HUES48 (cell line): Measurements from ENCODE around the gene TRAPPC10.
"Not testable (repeated sequence)": the region's sequence is repeated elsewhere in the genome, so short reads cannot be mapped to it uniquely, and the experiment has no call there.

Experiments used
- H3K27ac ChIP-seq: one replicate; pipeline ENCODE4 v1.7.0; 2013; ENCODE audit warnings: low read depth, low read length, inconsistent platforms
- H3K27me3 ChIP-seq: 2 replicates; pipeline ENCODE4 v1.6.1; 2013; ENCODE audit warnings: mild to moderate bottlenecking, low read length; ENCODE audit not compliant: control insufficient read depth, insufficient read depth
- H3K36me3 ChIP-seq: 2 replicates; pipeline ENCODE4 v1.6.1; 2013; ENCODE audit warnings: low read length; ENCODE audit not compliant: control insufficient read depth, insufficient read depth
- H3K4me1 ChIP-seq: 2 replicates; pipeline ENCODE4 v1.6.1; 2013; ENCODE audit warnings: mild to moderate bottlenecking, low read length; ENCODE audit not compliant: control insufficient read depth, insufficient read depth
- H3K4me3 ChIP-seq: 2 replicates; pipeline ENCODE4 v1.5.1; 2013; ENCODE audit warnings: mild to moderate bottlenecking, low read depth, low read length
- H3K9ac ChIP-seq: 2 replicates; pipeline ENCODE4 v1.6.1; 2013; ENCODE audit warnings: mild to moderate bottlenecking, low read depth, low read length, moderate library complexity
- H3K9me3 ChIP-seq: 2 replicates; pipeline ENCODE4 v1.6.1; 2013; ENCODE audit warnings: low read length; ENCODE audit not compliant: control insufficient read depth, insufficient read depth

The TRAPPC10 gene

GRCh38 chr21:44098964-44099363 is 86.9 kb downstream of the TRAPPC10 start:
- not testable (repeated sequence) for H3K36me3 ChIP-seq, H3K9me3 ChIP-seq, H3K4me1 ChIP-seq, H3K27ac ChIP-seq, H3K9ac ChIP-seq, H3K4me3 ChIP-seq, H3K27me3 ChIP-seq

GRCh38 chr21:44107026-44107501 is 95.0 kb downstream of the TRAPPC10 start, which contains the start of gene PWP2:
TSS of gene PWP2 (plus strand) at chr21:44107399. CDS start at chr21:44107417, 18 bp downstream.
- not testable (repeated sequence) for H3K9me3 ChIP-seq, H3K9ac ChIP-seq, H3K27ac ChIP-seq, H3K27me3 ChIP-seq, H3K4me1 ChIP-seq, H3K4me3 ChIP-seq, H3K36me3 ChIP-seq

- H3K36me3 ChIP-seq = not testable (repeated sequence)
Measured at GRCh38 chr21:44107589-44107988, 95.5 kb downstream of the TRAPPC10 start.

GRCh38 chr21:44113702-44114371 is 101.7 kb downstream of the TRAPPC10 start:
- not testable (repeated sequence) for H3K9ac ChIP-seq, H3K27ac ChIP-seq

More at GRCh38 chr21:44107589-44107988, 95.5 kb downstream of the TRAPPC10 start:
- H3K9ac ChIP-seq, H3K4me1 ChIP-seq, H3K4me3 ChIP-seq, H3K9me3 ChIP-seq, H3K27me3 ChIP-seq, H3K27ac ChIP-seq: not testable (repeated sequence)

GRCh38 chr21:44122131-44122530 is 110.0 kb downstream of the TRAPPC10 start:
- H3K36me3 ChIP-seq, H3K4me1 ChIP-seq, H3K9me3 ChIP-seq, H3K4me3 ChIP-seq, H3K27ac ChIP-seq, H3K9ac ChIP-seq, H3K27me3 ChIP-seq: not testable (repeated sequence)

More at GRCh38 chr21:44113702-44114371, 101.7 kb downstream of the TRAPPC10 start:
- not testable (repeated sequence) for H3K9me3 ChIP-seq, H3K27me3 ChIP-seq, H3K4me3 ChIP-seq, H3K36me3 ChIP-seq, H3K4me1 ChIP-seq

- H3K36me3 ChIP-seq, H3K27me3 ChIP-seq, H3K9me3 ChIP-seq, H3K9ac ChIP-seq, H3K4me1 ChIP-seq, H3K27ac ChIP-seq, H3K4me3 ChIP-seq: not testable (repeated sequence)
Measured at GRCh38 chr21:44127827-44128226, 115.7 kb downstream of the TRAPPC10 start.

- not testable (repeated sequence) for H3K4me3 ChIP-seq
Measured at GRCh38 chr21:44133715-44134057, 121.6 kb downstream of the TRAPPC10 start.

GRCh38 chr21:44134732-44135131 is 122.6 kb downstream of the TRAPPC10 start:
- H3K27me3 ChIP-seq, H3K36me3 ChIP-seq, H3K4me1 ChIP-seq, H3K9ac ChIP-seq, H3K27ac ChIP-seq, H3K4me3 ChIP-seq, H3K9me3 ChIP-seq: not testable (repeated sequence)

More at GRCh38 chr21:44133715-44134057, 121.6 kb downstream of the TRAPPC10 start:
- H3K36me3 ChIP-seq, H3K9me3 ChIP-seq, H3K9ac ChIP-seq, H3K27me3 ChIP-seq, H3K4me1 ChIP-seq, H3K27ac ChIP-seq: not testable (repeated sequence)

GRCh38 chr21:44138039-44138438 is 125.9 kb downstream of the TRAPPC10 start:
- not testable (repeated sequence) for H3K9me3 ChIP-seq, H3K27ac ChIP-seq, H3K9ac ChIP-seq, H3K27me3 ChIP-seq, H3K36me3 ChIP-seq, H3K4me1 ChIP-seq, H3K4me3 ChIP-seq

- H3K27me3 ChIP-seq, H3K36me3 ChIP-seq, H3K4me3 ChIP-seq, H3K27ac ChIP-seq, H3K9ac ChIP-seq, H3K4me1 ChIP-seq, H3K9me3 ChIP-seq: not testable (repeated sequence)
Measured at GRCh38 chr21:44139787-44140551, 127.9 kb downstream of the TRAPPC10 start.

- not testable (repeated sequence) for H3K9ac ChIP-seq, H3K4me3 ChIP-seq, H3K4me1 ChIP-seq, H3K27me3 ChIP-seq, H3K9me3 ChIP-seq, H3K27ac ChIP-seq, H3K36me3 ChIP-seq
Measured at GRCh38 chr21:44140552-44140932, 128.4 kb downstream of the TRAPPC10 start.
